GM23338 (cell line): ENCODE data around the gene FES. TPM values are rescaled to one million over a fixed set of nuclear protein-coding genes. Genes with fewer than 3 reads are reported as not detected.

Experiments used
- CREB1 ChIP-seq: fragments of 250-450 bp; sonication (Bioruptor Pico); IDR thresholded peaks from 2 replicates; pipeline ENCODE4 v1.5.0; 2020; ENCODE audit warnings: low read depth, mild to moderate bottlenecking, moderate library complexity
- EZH2 ChIP-seq: fragments of 200-600 bp; sonication (generic); IDR thresholded peaks from one replicate; pipeline ENCODE4 v1.8.0; 2017; ENCODE audit warnings: antibody characterized with exemption, mild to moderate bottlenecking, low read depth; ENCODE audit not compliant: unreplicated experiment
- EZH2phosphoT487 ChIP-seq: fragments of 200-600 bp; sonication (generic); IDR thresholded peaks from one replicate; pipeline ENCODE4 v1.8.1; 2018; ENCODE audit warnings: antibody characterized with exemption; ENCODE audit not compliant: unreplicated experiment
- JUNB ChIP-seq: IDR thresholded peaks from one replicate; pipeline ENCODE4 v1.6.1; 2016; ENCODE audit warnings: antibody characterized with exemption; ENCODE audit not compliant: unreplicated experiment
- NANOG ChIP-seq: IDR thresholded peaks from 2 replicates; pipeline ENCODE4 v1.6.1; 2016; ENCODE audit warnings: antibody characterized with exemption, borderline replicate concordance
- POLR2AphosphoS5 ChIP-seq: IDR thresholded peaks from 2 replicates; pipeline ENCODE4 v1.6.1; 2016; ENCODE audit warnings: antibody characterized with exemption, low read depth
- STAT1 ChIP-seq: IDR thresholded peaks from one replicate; pipeline ENCODE4 v1.6.1; 2016; ENCODE audit warnings: antibody characterized with exemption; ENCODE audit not compliant: unreplicated experiment
- ZNF114 ChIP-seq: fragments of 250-450 bp; sonication (Bioruptor Pico); IDR thresholded peaks from 2 replicates; pipeline ENCODE4 v1.5.0; 2020; ENCODE audit warnings: mild to moderate bottlenecking, moderate library complexity
- polyA plus RNA-seq: library from polyadenylated mRNA; unstranded; fragments of >200 nt; fragmentation: Nextera tagmentation; extraction: Ambion mirVana; gene quantifications from 2 replicates; pipeline ENCODE4 v1.2.1, GENCODE V29; 2016
- small RNA-seq: library from RNA; depleted of rRNA; stranded (forward); fragments of <200 nt; gene quantifications from one replicate; pipeline ENCODE3, GENCODE V24; 2014; ENCODE audit warnings: low replicate concordance
- total RNA-seq: library from RNA; depleted of rRNA; stranded (reverse); fragments of >200 nt; shearing (Covaris generic); gene quantifications from 2 replicates; pipeline ENCODE4 v1.2.3, GENCODE V29; 2014; rRNA removed
- TF ChIP-seq, protein P1 (sequence below): IDR thresholded peaks from one replicate; pipeline ENCODE4 v1.6.1; 2018; ENCODE audit warnings: antibody characterized with exemption; ENCODE audit not compliant: unreplicated experiment
- TF ChIP-seq, protein P2 (sequence below), 2 experiments: fragments of 200-600 bp in 1 of 2; sonication (generic) in 1 of 2; conservative IDR thresholded peaks; 2 replicates each; pipeline versions ENCODE4 v1.5.1 to v1.6.1; 2016 to 2017; ENCODE audit warnings: antibody characterized with exemption in 2 of 2, low read depth in 2 of 2, mild to moderate bottlenecking in 2 of 2, moderate library complexity in 1 of 2

Gene FES
- total and polyA plus RNA-seq, 2 experiments from 2014 or later: 2.7 to 14.4 TPM

- TF ChIP-seq CREB1 (CRISPR knock-in tag): no peak
- TF ChIP-seq, protein P1, sequence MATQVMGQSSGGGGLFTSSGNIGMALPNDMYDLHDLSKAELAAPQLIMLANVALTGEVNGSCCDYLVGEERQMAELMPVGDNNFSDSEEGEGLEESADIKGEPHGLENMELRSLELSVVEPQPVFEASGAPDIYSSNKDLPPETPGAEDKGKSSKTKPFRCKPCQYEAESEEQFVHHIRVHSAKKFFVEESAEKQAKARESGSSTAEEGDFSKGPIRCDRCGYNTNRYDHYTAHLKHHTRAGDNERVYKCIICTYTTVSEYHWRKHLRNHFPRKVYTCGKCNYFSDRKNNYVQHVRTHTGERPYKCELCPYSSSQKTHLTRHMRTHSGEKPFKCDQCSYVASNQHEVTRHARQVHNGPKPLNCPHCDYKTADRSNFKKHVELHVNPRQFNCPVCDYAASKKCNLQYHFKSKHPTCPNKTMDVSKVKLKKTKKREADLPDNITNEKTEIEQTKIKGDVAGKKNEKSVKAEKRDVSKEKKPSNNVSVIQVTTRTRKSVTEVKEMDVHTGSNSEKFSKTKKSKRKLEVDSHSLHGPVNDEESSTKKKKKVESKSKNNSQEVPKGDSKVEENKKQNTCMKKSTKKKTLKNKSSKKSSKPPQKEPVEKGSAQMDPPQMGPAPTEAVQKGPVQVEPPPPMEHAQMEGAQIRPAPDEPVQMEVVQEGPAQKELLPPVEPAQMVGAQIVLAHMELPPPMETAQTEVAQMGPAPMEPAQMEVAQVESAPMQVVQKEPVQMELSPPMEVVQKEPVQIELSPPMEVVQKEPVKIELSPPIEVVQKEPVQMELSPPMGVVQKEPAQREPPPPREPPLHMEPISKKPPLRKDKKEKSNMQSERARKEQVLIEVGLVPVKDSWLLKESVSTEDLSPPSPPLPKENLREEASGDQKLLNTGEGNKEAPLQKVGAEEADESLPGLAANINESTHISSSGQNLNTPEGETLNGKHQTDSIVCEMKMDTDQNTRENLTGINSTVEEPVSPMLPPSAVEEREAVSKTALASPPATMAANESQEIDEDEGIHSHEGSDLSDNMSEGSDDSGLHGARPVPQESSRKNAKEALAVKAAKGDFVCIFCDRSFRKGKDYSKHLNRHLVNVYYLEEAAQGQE: no peak
- TF ChIP-seq, protein P2, sequence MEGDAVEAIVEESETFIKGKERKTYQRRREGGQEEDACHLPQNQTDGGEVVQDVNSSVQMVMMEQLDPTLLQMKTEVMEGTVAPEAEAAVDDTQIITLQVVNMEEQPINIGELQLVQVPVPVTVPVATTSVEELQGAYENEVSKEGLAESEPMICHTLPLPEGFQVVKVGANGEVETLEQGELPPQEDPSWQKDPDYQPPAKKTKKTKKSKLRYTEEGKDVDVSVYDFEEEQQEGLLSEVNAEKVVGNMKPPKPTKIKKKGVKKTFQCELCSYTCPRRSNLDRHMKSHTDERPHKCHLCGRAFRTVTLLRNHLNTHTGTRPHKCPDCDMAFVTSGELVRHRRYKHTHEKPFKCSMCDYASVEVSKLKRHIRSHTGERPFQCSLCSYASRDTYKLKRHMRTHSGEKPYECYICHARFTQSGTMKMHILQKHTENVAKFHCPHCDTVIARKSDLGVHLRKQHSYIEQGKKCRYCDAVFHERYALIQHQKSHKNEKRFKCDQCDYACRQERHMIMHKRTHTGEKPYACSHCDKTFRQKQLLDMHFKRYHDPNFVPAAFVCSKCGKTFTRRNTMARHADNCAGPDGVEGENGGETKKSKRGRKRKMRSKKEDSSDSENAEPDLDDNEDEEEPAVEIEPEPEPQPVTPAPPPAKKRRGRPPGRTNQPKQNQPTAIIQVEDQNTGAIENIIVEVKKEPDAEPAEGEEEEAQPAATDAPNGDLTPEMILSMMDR (conservative IDR thresholded peaks at IDR 0.05; ENCODE audit: low read depth in 2 of 2): no peak
- no peak for TF ChIP-seq EZH2
- TF ChIP-seq ZNF114: no peak
- TF ChIP-seq POLR2AphosphoS5: no peak
- TF ChIP-seq JUNB: no peak
- TF ChIP-seq STAT1: no peak
- TF ChIP-seq EZH2phosphoT487: no peak
- no peak for TF ChIP-seq NANOG
Observed at GRCh38 chr15:90945091-90945490, 60.8 kb downstream of the FES start (continued).

Small RNA genes within 50 kb of the gene (small RNA-seq; reads per million reads assigned to genes)
- not detected for gene RN7SL363P

Other genes starting within 250 kb of the FES start
- gene BLM, start 167.2 kb upstream of the FES start, total RNA-seq: 43.1 and 46.0 TPM in 2 replicates
- gene BLM, start 167.2 kb upstream of the FES start, polyA plus RNA-seq: 43.3 and 43.9 TPM in 2 replicates
- gene FURIN, start 15.9 kb upstream of the FES start, total RNA-seq: 15.7 and 20.9 TPM in 2 replicates
- 6.3 and 7.4 TPM in 2 replicates for gene FURIN, start 15.9 kb upstream of the FES start, polyA plus RNA-seq
- gene MAN2A2, start 18.8 kb downstream of the FES start, total RNA-seq: 3.5 and 17.1 TPM in 2 replicates
- 8.0 and 8.2 TPM in 2 replicates for gene MAN2A2, start 18.8 kb downstream of the FES start, polyA plus RNA-seq
- 9.1 and 19.0 TPM in 2 replicates for gene HDDC3, start 48.0 kb downstream of the FES start, total RNA-seq
- 16.0 and 17.4 TPM in 2 replicates for gene HDDC3, start 48.0 kb downstream of the FES start, polyA plus RNA-seq
- gene UNC45A, start 50.8 kb downstream of the FES start, total RNA-seq: 86.8 and 87.5 TPM in 2 replicates
- gene UNC45A, start 50.8 kb downstream of the FES start, polyA plus RNA-seq: 35.9 and 40.2 TPM in 2 replicates
- gene RCCD1, start 70.4 kb downstream of the FES start, total RNA-seq: 16.4 and 17.1 TPM in 2 replicates
- gene RCCD1, start 70.4 kb downstream of the FES start, polyA plus RNA-seq: 10.8 and 14.3 TPM in 2 replicates
- gene PRC1, start 110.0 kb downstream of the FES start, total RNA-seq: 93.1 and 102 TPM in 2 replicates
- 148 and 150 TPM in 2 replicates for gene PRC1, start 110.0 kb downstream of the FES start, polyA plus RNA-seq
- 8.8 and 9.2 TPM in 2 replicates for gene VPS33B, start 138.1 kb downstream of the FES start, total RNA-seq
- 15.2 and 19.1 TPM in 2 replicates for gene VPS33B, start 138.1 kb downstream of the FES start, polyA plus RNA-seq
- 0.16 and 0.76 TPM in 2 replicates for gene SV2B, start 215.8 kb downstream of the FES start, total RNA-seq
- 0.06 and 0.09 TPM in 2 replicates for gene SV2B, start 215.8 kb downstream of the FES start, polyA plus RNA-seq